HL-60 (cell line): ENCODE data around the gene PDE11A.

ENCODE experiments used
- CTCF ChIP-seq: IDR thresholded peaks from one replicate; pipeline ENCODE4 v1.5.1; 2011; ENCODE audit warnings: low read length, control low read depth, inconsistent platforms; ENCODE audit not compliant: insufficient read depth
- POLR2AphosphoS5 ChIP-seq: IDR thresholded peaks from 2 replicates; pipeline ENCODE4 v1.6.1; 2012; ENCODE audit warnings: low read depth
- TF ChIP-seq, protein P1 (sequence below): IDR thresholded peaks from 2 replicates; pipeline ENCODE4 v1.6.1; 2012; ENCODE audit warnings: low read depth; ENCODE audit not compliant: insufficient replicate concordance

DNA sequence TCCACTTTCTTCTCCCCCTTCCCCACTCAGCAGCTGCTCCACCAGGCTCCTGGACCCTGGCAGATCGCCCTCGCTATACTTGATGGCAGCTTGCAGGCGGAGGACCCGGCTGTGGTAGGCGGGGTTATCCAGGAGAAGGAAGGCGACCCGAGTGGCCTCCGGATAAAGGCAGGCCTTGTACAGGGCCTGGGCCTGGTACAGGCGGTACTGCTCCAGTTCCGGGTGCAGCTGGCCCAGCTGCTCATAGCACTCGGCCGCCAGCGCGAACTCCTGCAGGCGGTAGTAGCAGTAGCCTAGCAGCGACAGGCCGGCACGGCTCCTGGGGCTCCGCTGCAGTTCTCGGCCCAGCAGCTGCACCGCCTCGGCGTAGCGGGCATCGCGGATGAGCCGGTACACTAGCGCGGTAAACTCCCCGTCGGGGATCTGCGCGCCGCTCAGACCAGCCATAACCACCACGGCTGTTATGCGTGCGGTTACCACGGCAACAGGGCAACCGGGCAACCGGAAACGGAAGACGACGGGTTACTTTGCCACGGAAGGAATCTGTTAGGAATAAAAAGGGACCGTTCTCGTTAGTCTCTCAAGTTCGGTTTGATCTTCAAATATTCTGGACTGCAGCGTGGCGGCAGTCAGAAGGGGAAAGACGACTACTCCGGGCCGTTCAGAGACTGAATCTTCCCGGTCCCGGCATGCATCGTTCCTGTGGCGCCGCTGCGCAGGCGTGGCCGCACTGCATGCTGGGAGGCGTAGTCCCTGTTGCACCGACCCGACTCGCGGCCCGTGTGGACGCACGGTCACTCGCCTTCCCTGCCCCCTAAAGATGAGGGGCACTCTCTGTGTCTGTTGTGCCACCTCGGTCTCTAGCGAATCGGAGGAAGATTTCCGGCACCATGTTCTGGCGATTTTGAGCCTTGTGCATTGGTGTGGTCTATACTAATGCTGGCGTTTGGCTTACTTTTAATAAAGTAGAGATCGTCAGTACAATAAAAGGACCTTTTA is 454.0 kb downstream of the PDE11A start:
- TF ChIP-seq POLR2AphosphoS5 (peak; percentile 91), CTCF (no peak)
- TF ChIP-seq, protein P1, sequence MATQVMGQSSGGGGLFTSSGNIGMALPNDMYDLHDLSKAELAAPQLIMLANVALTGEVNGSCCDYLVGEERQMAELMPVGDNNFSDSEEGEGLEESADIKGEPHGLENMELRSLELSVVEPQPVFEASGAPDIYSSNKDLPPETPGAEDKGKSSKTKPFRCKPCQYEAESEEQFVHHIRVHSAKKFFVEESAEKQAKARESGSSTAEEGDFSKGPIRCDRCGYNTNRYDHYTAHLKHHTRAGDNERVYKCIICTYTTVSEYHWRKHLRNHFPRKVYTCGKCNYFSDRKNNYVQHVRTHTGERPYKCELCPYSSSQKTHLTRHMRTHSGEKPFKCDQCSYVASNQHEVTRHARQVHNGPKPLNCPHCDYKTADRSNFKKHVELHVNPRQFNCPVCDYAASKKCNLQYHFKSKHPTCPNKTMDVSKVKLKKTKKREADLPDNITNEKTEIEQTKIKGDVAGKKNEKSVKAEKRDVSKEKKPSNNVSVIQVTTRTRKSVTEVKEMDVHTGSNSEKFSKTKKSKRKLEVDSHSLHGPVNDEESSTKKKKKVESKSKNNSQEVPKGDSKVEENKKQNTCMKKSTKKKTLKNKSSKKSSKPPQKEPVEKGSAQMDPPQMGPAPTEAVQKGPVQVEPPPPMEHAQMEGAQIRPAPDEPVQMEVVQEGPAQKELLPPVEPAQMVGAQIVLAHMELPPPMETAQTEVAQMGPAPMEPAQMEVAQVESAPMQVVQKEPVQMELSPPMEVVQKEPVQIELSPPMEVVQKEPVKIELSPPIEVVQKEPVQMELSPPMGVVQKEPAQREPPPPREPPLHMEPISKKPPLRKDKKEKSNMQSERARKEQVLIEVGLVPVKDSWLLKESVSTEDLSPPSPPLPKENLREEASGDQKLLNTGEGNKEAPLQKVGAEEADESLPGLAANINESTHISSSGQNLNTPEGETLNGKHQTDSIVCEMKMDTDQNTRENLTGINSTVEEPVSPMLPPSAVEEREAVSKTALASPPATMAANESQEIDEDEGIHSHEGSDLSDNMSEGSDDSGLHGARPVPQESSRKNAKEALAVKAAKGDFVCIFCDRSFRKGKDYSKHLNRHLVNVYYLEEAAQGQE = no peak
